HG03280 (cell line): ENCODE results near the gene ZBED1.
"Not testable (repeated sequence)": the region's sequence is repeated elsewhere in the genome, so short reads cannot be mapped to it uniquely, and the experiment has no call there.

Experiments used
- ATAC-seq: cut with Tn5 transposase; IDR thresholded peaks from one replicate; pipeline ENCODE4 v1.9.1; 2021; ENCODE audit warnings: mild to moderate bottlenecking, moderate library complexity; ENCODE audit not compliant: unreplicated experiment

ZBED1 gene

GRCh38 chrX:2498781-2499302 lies 1.9 kb downstream of the ZBED1 start:
- ATAC-seq: no peak

DNA sequence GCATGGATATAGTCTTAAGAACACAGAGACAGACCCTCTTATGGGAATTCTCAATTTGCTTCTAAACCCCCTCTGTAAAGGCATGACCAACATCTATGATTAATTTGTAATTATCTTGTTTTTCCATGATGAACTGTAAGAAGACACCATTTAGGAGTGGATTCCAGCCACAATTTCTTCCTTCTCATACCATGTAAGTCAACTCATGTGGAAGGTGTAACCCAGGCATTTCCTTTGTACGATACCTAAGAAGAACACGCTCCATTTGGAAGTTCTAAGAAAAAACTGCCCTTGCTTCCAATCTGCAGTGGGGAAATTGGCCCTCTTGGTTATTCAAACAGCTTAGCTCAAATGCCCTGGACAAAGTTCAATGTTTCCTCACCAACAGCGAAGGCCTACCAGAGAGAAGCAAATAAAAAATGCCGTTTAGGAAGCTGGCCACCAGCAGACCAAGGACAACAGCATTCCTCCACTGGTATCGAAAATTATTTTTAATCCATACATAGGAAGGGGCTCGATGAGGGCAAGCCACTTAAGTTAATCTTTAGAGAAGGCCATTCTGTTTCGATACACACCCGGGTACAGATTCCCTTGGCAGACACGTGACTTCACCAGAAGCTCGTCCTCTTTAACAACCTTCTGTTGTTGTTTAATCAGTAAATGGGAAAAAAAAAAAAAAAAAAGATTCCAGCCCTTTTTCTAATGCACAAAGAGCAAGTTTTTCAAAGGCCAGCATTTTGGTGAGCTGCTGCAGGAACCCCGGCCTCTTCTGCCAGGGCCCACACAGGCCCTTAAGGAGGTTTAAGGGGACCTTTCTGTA lies 2.6 kb downstream of the ZBED1 start:
- ATAC-seq: no peak

- no peak for ATAC-seq
These were observed 5.2 kb downstream of the ZBED1 start for GRCh38 chrX:2495595-2495994.

DNA sequence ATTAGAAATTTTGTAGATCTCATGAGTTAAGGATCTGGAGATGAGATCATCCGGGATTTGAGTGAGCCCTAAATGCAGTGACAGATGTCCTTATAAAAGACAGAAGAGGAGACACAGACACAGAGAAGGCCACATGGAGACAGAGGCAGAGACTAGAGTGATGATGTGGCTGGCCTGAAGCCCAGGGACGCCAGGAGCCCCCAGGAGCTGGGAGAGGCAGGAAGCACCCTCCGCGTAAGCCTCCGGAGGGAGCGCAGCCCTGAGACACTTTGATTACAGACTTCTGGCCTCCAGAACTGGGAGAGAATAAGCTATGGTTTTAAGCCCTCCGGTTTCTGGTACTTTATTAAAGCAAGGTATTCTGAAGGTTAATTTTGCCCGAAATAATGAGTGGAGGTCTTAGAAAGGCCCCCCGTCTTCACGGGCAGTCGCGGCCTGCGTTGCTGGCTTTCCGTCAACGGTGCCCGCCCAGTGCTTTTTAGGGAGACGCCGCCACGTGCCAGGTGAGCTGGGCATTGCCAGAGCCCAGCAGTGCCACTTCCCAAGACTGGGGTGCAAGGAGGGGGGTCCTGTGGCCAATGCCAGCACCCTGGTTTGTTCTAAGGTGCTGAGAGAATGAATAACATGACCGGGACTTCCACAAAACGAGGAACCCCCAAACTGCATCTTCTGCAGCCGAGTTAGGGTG lies 8.1 kb downstream of the ZBED1 start:
- no peak for ATAC-seq

DNA sequence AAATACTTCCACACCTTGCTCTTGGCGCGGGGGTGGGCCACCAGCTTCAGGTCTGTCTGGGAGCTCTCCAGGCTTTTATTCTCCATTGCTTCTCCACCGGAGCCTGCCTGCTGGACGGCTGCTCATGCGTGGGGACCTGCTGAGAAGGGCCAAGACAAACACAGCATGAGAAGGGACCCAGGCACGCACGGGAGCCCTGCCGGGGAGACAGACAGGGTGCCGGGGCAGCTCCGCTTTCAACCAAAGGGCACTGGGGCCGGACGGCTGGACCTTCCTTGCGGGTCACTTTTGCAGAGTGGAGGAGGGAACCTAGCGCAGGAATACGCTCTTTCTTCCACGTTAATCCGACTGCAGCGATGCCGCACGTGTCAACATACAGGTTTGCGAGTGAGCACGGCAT lies 10.1 kb downstream of the ZBED1 start:
- no peak for ATAC-seq

DNA sequence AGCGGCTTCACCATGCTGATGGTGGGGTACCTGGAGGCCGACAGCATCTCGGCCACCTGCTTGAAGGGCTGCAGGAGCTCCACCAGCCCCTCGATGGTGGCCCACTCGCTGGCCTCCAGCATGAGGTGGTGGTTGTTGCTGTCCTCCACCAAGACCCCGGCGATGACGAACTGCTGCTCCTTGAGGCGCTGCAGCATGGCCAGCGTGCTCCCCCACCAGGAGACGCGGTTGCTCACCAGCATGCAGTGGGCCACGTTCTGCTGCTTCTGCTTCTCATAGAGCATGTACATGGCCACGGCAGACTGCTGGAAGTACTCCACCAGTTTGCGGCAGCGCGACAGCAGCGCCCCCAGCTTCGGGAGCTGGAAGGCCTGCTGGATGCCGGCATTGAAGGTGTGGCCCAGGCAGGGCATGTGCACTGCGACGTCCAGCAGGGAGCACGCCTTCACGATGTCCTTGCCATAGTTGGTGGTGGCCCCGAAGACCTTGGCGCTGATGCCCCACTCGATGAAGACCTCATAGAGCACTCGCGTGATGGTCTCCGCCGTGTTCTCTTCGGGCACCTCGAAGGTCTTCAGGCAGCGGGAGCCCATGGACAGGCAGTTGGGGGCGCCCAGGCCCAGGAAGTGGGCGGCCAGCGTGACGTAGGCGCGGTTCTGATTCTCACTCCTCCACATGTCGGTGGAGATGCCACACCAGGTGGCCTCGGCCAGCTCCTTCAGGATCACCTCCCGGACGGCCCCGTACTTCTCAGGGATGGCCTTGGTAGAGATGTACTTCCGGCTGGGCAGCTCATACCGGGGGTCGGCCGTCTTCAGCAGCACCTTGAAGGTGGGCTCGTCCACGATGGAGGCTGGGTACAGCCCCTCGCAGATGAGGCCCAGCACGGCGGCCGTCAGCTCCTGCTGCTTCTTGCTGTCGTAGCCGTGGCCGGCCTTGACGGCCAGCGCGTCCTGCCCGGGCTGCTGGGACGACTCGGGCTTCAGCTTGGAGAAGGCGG lies 11.0 kb downstream of the ZBED1 start:
- no peak for ATAC-seq

- ATAC-seq: no peak
These were observed 12.0 kb downstream of the ZBED1 start for GRCh38 chrX:2488621-2489285.

GRCh38 chrX:2487366-2487765 lies 13.4 kb downstream of the ZBED1 start:
- no peak for ATAC-seq

DNA sequence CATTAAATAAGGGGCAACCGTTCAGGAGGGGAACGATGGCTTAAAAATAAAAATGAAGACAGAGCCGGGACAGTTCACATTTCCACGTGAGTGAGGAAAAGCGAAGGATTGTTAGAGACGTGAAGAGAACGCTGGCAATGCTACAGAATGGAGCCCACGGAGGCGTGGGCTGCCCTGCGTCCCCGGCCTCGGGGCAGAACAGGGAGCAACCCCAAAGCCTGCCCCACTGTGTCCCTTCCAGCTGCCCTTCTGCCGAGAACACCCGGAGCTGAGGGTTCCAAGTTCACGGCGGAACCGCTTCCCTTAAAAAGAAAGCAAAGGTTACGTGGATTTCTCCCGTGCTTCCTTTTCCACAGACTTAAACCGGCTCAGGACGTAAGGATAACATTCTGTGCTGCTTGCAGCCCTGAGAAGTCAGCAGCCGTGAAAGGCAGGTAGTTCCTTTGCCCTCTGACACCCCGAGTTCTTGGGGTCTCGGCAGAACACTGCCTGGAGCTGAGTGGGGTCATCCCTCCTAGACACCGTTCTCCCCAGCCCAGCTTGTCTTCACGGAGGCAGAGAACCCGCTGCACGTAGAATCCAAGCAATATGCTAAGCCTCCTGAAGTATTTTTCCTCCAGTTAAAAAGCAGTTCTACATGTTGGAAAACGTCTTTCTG lies 14.2 kb downstream of the ZBED1 start:
- no peak for ATAC-seq

- no peak for ATAC-seq
These were observed 14.9 kb downstream of the ZBED1 start for GRCh38 chrX:2485789-2486345.

DNA sequence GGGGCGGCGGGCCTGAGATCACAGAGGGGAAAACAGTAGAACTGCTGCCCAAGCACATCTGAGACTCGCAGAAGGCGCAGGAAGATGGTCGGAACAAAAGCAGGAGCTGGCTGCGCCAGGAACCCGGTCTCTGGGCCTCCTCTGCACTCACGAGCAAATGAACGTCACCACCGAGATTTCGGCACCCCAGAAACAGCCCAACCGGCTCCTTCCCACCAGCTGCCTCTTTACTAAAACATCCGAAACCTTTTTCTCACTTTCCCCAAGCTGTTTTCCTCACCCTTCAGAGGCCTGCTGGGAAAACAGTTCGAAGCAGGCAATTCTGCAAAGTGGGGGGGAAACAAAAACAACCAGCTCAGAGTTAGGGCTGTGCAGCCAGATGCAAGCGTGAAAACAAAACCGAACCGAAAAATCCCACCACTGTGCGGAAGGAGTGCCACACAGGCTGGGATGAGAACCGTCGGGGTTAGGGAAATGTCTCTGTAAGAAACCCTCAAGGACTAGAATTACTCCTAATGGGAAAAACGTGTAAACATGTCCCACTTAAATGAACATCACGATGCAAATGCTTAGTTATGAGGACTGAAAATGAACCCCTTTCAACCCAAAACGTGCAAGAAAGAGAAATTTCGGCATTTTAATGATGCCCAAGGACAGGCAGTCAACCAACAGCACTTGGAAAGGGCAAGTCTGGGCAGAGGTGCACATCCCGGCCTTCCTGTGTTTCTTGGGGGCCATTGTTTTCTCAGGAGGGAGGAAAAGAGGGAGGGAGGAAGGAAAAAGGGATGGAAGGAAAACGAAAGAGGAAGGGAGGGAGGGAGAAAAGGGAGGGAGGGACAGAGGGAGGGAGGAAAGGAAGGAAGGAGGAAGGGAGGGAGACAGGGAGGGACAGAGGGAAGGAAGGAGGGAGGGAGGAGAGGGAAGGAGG lies 15.8 kb downstream of the ZBED1 start:
- no peak for ATAC-seq

- no peak for ATAC-seq
These were observed 16.5 kb downstream of the ZBED1 start for GRCh38 chrX:2484256-2484655.

DNA sequence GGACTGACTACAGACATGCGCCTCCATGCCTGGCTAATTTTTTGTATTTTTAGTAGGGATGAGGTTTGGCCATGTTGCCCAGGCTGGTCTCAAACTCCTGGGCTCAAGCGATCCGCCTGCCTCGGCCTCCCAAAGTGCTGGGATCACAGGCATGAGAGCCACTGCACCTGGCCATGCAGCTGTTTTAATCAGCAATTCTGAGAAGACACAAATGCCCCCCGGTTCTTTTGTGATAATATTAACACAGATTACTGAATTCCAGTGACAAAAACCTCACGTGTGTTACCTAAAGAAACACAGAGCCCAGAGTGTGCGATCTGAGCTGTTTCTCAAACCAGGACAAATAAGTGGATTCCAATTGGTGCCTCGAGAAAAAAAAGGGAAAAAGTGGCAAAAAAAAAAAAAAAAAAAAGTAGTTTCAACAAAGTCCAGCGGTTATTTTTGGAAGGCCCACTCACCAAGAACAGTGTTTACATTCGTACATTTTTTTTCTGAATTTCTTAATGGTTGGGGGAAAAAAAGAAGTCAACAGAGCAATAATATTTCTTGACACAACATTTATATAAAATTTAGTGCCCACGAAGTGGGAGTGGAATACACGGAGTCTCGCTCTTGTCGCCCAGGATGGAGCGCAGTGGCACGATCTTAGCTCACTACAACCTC lies 17.2 kb downstream of the ZBED1 start:
- no peak for ATAC-seq

- ATAC-seq: not testable (repeated sequence)
These were observed 19.2 kb downstream of the ZBED1 start for GRCh38 chrX:2481597-2481996.

GRCh38 chrX:2479982-2480381 lies 20.8 kb downstream of the ZBED1 start:
- not testable (repeated sequence) for ATAC-seq

DNA sequence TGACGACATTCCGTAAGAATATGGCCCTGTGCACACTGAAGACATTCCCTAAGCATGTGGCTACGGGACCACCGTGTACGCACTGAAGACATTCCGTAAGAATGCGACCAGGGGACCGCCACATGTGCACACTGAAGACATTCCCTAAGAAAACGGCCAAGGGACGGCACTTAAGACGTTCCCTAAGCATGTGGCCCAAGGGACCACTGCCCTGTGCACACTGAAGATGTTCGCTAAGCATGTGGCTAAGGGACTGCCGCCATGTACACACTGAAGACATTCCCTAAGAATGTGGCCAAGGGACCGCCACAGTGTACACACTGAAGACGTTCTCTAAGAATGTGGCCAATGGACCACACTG lies 21.4 kb downstream of the ZBED1 start:
- ATAC-seq: no peak

DNA sequence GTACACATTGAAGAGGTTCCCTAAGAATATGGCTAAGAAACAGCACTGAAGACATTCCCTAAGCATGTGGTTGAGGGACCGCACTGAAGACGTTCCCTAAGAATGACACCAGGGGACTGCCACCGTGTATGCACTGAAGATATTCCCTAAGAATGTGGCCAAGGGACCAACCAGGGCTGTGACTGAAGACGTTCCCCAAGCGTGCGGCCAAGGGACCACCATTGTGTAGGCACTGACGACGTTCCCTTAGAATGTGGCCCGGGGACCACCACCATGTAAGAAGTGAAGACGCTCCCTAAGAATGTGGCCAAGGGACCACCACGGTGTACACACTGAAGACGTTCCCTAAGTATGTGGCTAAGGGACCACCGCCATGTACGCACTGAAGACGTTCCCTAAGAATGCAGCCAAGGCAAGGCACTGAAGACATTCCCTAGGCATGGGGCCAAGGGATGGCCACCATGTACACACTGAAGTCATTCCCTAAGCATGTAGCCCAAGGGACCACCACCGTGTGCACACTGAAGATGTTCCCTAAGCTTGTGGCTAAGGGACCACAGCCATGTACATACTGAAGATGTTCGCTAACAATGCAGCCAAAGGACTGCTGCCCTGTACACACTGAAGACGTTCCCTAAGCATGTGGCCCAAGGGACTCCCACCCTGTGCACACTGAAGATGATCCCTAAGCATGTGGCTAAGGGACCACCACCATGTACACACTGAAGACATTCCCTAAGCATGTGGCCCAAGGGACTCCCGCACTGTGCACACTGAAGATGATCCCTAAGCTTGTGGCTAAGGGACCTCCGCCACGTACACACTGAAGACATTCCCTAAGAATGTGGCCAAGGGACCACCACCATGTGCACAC lies 22.0 kb downstream of the ZBED1 start:
- no peak for ATAC-seq
